ENCODE data around the gene COL18A1. TPM values are rescaled to one million over a fixed set of nuclear protein-coding genes. Genes with fewer than 3 reads are reported as not detected.

COL18A1 gene
- total RNA-seq, 1 donor from 2014 or later: 515 TPM

DNA sequence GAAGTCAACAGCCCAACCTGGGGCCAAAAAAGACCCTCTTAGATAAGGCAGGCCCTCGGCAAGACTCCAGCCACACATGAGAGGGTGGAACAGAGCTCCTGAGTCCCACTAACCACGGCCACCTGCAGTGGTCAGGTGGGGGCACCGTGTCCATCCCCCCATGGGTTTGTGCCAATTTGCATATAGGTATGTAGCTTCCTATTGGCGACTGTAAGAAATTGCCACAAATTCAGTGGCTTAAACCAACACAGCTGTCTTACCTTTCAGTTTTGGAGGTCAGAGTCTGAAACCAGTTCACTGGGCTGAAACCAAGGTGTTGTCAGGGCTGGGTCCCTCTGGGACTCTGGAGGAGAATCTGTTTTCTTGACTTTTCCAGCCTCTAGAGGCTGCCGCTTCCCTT lies 59.3 kb downstream of the COL18A1 start:
- Mint-ChIP-seq H3K9me3 (ENCODE audit: unreplicated experiment) (peaks cover 16% of the 10 kb centered on the region), H3K4me1 (ENCODE audit: unreplicated experiment) (peaks cover 25% of the 10 kb centered on the region), H3K27me3 (ENCODE audit: unreplicated experiment) (no peaks in the 10 kb centered on the region), H3K4me3 (ENCODE audit: unreplicated experiment) (no peak overlapping the region), H3K27ac (ENCODE audit: unreplicated experiment) (no peak overlapping the region), H3K36me3 (ENCODE audit: unreplicated experiment) (peaks cover 36% of the 10 kb centered on the region)
- TF ChIP-seq, protein P1, sequence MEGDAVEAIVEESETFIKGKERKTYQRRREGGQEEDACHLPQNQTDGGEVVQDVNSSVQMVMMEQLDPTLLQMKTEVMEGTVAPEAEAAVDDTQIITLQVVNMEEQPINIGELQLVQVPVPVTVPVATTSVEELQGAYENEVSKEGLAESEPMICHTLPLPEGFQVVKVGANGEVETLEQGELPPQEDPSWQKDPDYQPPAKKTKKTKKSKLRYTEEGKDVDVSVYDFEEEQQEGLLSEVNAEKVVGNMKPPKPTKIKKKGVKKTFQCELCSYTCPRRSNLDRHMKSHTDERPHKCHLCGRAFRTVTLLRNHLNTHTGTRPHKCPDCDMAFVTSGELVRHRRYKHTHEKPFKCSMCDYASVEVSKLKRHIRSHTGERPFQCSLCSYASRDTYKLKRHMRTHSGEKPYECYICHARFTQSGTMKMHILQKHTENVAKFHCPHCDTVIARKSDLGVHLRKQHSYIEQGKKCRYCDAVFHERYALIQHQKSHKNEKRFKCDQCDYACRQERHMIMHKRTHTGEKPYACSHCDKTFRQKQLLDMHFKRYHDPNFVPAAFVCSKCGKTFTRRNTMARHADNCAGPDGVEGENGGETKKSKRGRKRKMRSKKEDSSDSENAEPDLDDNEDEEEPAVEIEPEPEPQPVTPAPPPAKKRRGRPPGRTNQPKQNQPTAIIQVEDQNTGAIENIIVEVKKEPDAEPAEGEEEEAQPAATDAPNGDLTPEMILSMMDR (IDR thresholded peaks at IDR 0.05): no peak
- DNase-seq (ENCODE audit: extremely low spot score, unreplicated experiment): no peak

DNA sequence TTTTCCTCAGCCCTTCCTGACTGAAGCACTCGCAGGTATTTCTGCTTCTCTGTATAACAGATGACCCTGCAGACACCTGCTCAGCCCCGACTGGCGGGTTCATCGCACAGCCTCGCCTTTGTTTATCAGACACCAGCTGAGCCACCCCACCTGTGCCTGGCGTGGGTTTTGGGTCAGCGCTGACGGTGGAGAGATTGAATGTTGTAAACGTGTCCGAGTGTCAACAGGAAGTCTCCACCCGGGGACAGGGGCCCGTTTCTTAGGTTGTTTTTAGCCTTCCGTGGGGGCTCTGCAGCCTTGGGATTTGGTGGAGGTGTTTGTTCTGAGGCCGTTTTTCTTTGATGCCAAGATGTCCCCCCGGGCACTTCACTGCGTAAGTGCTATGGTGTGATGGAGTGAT lies 60.1 kb downstream of the COL18A1 start:
- Mint-ChIP-seq H3K27ac (ENCODE audit: unreplicated experiment) (peak overlapping the region; percentile 68), H3K36me3 (ENCODE audit: unreplicated experiment) (peaks cover 36% of the 10 kb centered on the region), H3K9me3 (ENCODE audit: unreplicated experiment) (peaks cover 16% of the 10 kb centered on the region), H3K27me3 (ENCODE audit: unreplicated experiment) (no peaks in the 10 kb centered on the region), H3K4me3 (ENCODE audit: unreplicated experiment) (no peak overlapping the region), H3K4me1 (ENCODE audit: unreplicated experiment) (peaks cover 33% of the 10 kb centered on the region)
- TF ChIP-seq, protein P1 (IDR thresholded peaks at IDR 0.05): no peak
- DNase-seq (ENCODE audit: extremely low spot score, unreplicated experiment): no peak

DNA sequence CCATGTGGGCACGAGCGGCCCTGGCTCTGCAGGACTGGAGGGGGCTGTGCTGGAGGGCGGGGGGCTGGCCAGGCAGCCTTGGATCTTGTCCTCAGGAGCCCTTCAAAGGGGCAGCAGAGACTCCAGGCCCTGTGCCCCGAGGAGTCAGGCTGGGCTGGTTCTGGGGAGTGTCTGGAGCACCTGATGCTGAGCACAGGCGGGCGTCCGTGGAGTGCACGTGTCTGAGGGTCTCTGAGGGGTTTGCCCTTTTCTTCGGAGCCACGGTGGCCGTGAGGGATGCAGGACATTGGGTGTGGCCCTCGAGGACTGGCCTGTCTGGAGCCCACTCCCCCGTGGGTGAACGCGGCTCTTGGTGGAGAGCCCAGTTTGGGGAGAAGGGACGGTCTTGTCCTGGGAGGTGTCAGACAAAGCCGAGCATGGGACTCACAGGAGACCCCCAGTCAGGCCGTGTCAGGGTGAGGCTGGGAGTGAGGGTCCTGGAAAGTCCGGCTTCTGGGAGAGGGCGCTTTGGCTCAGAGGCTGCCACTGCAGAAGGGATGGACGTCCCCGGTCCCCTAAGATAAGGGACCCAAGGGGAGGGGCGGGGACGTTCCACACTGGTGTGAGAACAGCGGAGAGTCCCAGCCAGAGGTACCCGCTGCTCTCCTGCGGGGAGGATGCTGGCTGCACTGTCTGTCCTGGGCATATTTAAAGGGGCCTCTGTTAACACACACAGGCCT lies 60.8 kb downstream of the COL18A1 start:
- H3K4me1 Mint-ChIP-seq (ENCODE audit: unreplicated experiment): peaks cover 34% of the 10 kb centered on the region
- H3K27ac Mint-ChIP-seq (ENCODE audit: unreplicated experiment): no peak overlapping the region
- peaks cover 36% of the 10 kb centered on the region for H3K36me3 Mint-ChIP-seq (ENCODE audit: unreplicated experiment)
- H3K9me3 Mint-ChIP-seq (ENCODE audit: unreplicated experiment): peaks cover 16% of the 10 kb centered on the region
- TF ChIP-seq, protein P1 (IDR thresholded peaks at IDR 0.05): no peak
- H3K27me3 Mint-ChIP-seq (ENCODE audit: unreplicated experiment): no peaks in the 10 kb centered on the region
- no peak overlapping the region for H3K4me3 Mint-ChIP-seq (ENCODE audit: unreplicated experiment)
- no peak for DNase-seq (ENCODE audit: extremely low spot score, unreplicated experiment)

DNA sequence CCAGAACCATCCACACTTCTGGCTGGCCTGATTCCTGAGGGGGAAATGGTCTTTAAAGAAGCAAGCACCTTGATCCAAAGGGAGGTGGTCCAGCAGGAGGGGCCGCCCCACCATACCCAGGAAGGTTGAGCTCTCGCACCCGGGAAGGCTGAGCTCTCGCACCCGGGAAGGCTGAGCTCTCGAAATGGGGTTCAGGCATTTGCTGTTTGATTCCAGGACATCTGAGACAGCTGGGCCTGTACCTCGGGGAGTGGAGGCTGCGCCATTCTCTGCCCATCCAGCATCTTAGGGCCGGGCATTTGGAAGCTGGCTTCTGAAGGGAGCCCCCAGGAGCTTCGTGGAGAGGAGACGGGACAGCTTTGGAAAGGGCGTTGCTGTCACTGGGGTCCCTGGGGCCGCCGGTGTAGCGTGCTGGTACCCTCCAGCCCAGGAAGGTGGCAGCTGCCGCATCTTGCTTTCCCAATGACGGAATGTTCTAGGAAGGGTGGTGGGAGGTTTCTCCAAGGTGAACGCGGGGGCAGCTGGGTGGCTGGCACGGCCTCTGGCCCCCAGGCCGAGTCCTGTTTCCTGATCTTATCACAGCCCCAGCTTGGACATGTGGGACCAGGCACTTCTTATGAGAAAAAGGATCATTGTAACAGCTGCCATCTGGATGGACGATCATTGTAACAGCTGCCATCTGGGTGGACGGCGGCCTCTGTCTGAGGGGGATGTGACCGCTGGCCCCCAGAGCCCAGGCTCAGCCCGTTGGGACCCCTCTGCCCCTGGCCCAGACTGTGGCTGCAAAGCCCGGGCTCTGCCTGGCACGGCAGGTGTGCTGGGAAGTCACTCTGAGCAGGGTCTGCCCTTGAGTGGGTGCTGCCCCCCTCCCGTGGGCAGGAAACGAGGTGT lies 61.6 kb downstream of the COL18A1 start:
- peaks cover 31% of the 10 kb centered on the region for H3K36me3 Mint-ChIP-seq (ENCODE audit: unreplicated experiment)
- no peaks in the 10 kb centered on the region for H3K27me3 Mint-ChIP-seq (ENCODE audit: unreplicated experiment)
- peak overlapping the region; percentile 31 for H3K27ac Mint-ChIP-seq (ENCODE audit: unreplicated experiment)
- H3K4me3 Mint-ChIP-seq (ENCODE audit: unreplicated experiment): no peak overlapping the region
- no peak for DNase-seq (ENCODE audit: extremely low spot score, unreplicated experiment)
- H3K4me1 Mint-ChIP-seq (ENCODE audit: unreplicated experiment): peaks cover 41% of the 10 kb centered on the region
- peaks cover 13% of the 10 kb centered on the region for H3K9me3 Mint-ChIP-seq (ENCODE audit: unreplicated experiment)
- TF ChIP-seq, protein P1 (IDR thresholded peaks at IDR 0.05): no peak

DNA sequence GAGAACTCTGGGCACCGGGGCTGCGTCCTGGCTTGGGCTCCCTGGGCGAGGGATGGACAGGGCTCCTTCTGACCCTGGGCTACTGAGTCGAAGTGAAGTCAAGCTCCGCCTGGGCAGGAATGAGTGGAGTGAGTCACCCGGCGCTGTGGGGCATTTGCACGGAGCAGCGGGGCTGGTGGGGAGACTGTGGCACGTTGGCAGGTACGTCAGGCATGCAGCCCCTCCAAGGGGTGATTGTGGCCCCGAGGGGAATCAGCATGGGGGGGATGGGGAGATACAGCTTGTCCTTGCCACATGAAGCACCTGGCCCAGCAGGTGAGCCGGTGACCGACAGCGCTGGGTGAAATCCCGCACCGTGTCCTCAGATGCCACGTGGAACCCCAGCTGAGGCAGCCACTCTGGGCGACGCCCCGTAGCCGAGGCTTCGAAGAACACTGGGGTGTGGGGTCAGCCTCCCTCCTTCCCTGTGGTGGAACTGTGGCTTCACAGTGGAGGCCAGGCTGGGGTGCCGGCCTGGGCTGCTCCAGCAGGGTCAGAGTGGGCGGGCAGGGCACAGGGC lies 62.3 kb downstream of the COL18A1 start:
- H3K4me1 Mint-ChIP-seq (ENCODE audit: unreplicated experiment): peaks cover 47% of the 10 kb centered on the region
- H3K27ac Mint-ChIP-seq (ENCODE audit: unreplicated experiment): peak overlapping the region; percentile 31
- H3K36me3 Mint-ChIP-seq (ENCODE audit: unreplicated experiment): peaks cover 24% of the 10 kb centered on the region
- no peak overlapping the region for H3K4me3 Mint-ChIP-seq (ENCODE audit: unreplicated experiment)
- no peak for DNase-seq (ENCODE audit: extremely low spot score, unreplicated experiment)
- H3K27me3 Mint-ChIP-seq (ENCODE audit: unreplicated experiment): no peaks in the 10 kb centered on the region
- TF ChIP-seq, protein P1 (IDR thresholded peaks at IDR 0.05): no peak
- peaks cover 6% of the 10 kb centered on the region for H3K9me3 Mint-ChIP-seq (ENCODE audit: unreplicated experiment)

All from osteocyte (in vitro differentiated cells).